HG03045 (cell line): Measurements from ENCODE around the gene IFI44L.

ENCODE experiments used
- ATAC-seq: cut with Tn5 transposase; IDR thresholded peaks from one replicate; pipeline ENCODE4 v1.9.1; 2021; ENCODE audit warnings: mild to moderate bottlenecking, moderate library complexity; ENCODE audit not compliant: unreplicated experiment

IFI44L gene

DNA sequence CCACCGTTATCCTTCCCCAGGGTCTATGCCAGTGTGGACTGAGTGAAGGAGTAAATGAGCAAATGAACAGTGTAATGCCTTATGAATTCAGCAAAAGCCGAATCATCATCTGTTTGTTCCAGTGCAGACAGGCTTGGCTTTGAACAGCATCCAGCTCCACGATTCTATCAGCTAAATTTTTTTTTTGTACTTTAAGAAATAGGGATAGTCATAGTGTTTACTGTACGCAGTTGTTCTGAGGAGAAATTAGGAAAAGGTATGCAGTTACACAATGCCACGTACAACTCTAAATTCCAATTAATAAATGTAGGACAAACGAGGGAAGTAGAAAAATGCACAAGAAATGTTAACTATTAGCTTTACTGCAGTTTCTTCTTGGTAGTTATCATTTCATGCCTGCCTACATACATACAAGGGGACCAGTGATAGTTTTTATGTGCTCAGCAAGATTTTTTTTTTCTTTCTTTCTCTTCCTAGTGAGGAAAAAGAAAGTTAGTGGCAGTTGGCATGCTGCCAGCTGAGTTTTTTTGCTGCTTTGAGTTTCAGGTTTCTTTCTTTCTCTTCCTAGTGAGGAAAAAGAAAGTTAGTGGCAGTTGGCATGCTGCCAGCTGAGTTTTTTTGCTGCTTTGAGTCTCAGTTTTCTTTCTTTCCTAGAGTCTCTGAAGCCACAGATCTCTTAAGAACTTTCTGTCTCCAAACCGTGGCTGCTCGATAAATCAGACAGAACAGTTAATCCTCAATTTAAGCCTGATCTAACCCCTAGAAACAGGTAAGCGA is at the start of gene IFI44L:
TSS of gene IFI44L (plus strand) at position 646 of the 777 bp plus-strand sequence. CDS start 7,468 bp downstream, outside the sequence.
- peak; percentile 43 for ATAC-seq

DNA sequence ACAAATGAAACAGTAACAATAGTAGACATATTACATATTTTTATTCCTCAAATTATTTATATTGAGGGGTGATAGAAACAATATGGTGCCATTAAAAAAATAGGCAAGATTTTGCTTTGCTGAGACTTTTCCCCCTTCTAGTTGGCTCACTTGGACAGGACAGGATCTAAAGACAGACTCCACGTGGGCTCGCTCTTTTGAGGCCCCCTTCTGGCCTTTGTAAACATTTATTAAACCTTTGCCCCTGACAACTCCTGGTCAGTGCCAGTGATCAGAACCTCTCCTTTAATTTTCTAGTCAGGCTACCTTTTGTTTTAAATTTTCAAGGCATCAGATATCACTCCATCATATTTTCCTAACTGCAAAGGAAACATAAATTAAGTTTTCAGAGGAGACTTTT is 49.7 kb upstream of the IFI44L start:
- no peak for ATAC-seq

DNA sequence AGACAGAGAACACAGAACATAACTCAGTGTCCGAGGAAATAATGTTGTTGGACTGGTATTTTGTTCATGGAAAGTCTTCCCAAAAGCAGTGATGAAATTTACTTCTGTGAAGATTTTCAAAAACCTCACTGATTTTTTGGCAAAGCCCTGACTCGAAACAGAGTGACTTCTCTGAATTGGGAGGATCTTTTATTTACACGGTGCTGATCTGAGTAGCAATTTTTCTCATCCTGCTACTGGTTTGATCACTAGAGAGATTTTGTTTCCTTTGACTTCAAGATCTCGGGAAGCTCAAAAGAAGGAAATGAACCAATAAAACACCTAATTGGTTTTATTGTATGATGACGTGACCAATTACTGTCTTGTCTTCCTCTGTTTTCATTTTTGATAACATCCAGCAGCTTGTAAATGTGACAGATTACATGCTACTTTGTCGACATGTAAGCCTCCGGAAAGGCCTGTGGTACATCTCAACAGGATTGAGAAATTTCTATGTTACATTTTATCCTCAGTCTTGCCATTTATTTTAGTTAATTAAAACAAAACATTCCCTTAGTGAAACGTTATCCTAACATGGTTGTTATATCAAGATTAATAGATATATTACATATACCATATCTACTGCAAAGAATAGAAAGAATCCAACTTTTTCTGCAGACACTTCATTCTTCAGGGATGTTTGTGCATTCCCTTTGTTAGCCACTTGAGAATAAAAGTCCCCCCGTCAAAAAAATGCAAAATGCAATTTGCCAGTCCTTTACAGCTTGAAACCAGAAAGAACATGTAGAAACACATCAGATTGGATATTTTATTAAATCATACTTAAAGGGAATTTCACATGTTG is 42.8 kb upstream of the IFI44L start:
- no peak for ATAC-seq

DNA sequence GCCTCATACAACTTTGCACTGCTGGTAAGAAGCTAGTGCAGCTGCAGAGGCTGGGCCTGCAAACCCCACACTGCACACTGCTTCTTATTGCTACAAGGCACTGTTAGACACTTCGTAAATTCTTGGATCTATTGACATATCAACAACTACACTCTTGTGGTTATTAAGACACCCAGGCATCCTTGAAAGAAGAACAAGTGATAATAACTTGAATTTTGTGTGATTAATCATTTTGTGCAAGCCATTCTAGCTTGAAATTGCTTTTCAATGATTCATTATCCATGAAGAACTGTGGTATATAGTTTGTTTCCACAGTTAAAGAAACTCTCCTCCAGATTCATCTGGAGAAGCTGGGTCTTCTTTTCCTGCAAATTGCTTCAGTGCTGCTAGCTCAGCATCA is 33.7 kb upstream of the IFI44L start:
- no peak for ATAC-seq

DNA sequence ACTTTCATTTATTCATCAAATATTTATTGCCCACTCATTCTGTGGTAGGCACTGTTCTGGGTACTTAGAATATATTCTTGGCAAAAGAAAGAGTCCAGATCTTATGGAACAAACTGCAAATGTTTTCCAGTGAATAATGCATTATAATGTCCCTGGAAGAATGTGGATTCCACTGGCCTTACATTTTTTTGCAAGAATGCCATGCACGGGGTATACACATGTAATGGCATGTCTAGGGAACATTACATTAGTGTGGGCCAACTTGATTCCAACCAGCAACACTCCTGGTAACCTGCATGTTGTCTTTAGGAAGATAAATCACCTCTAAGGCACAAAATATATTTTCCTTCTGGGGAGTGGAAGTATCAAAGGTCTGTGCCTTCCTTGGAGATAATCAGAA is 33.0 kb upstream of the IFI44L start:
- no peak for ATAC-seq

DNA sequence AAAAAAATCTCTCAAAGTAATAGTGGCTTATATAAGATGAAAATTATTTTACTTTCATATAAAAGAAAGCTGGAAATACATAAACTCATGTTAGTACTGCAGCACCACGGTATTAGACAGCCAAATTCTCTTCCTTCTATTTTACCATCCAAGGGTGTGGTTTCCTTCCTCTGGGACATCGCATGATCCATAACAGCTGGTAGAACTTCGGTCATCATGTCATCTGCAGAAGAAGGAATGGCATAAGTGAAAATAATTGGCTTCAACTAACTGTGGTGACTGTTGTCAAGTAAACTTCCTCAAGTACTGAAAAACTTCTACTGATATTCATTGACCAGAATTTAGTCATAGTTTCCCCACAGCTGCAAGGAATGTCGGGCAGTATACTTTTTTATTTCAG is 28.3 kb upstream of the IFI44L start:
- no peak for ATAC-seq

DNA sequence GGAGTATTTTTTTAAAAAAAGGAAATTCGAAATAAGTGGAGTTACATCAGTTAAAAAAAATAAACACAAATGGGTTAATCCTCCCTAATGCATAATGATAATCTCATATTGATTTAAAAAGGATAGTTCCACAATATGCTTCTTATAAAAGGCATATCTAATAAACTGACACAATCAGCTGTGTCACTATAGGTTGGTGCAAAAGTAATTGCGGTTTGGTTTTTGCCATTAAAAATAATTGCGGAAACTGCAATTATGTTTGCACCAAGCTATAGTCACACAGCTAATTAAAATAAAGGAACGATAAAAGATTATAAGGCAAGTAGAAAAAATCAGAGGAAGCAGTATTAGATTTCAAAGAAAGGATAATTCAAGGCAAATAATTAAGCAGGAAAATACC is 21.0 kb upstream of the IFI44L start:
- ATAC-seq = no peak

DNA sequence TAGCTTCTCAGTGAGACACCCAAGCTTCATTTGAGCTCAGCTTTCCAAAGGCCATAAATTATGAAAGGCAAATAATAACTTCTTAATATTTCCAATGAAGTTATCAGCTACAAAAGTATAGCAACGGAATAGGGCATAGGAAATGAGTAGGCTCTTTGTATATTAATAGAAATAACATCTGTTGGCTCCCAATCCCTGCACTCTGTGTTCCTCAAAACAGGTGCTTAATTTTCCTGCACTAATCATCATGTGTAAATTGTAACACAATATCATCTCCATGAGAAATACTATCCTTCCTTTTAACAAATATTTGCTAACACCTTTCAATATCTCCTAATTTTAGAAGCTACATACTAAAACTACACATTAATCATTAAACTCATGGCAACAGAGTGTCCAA is 19.2 kb upstream of the IFI44L start:
- no peak for ATAC-seq

DNA sequence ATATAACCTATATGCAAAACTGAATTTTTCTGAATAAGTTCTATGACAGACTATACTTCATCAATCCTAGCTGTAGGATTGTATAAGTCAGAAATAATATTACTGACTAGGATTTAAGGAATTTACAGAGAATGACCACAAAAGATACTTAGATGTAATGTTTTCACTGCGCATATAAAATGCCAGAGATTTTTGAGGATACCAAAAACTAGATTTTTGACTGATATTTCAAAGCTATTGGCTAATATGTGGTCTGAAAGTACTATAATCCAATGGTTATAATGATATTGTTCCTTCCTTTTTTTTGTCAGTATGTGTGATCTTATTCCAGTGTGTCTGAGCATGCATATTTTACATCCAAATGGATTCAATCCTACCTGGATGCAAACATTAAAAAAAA is 17.0 kb upstream of the IFI44L start:
- no peak for ATAC-seq

DNA sequence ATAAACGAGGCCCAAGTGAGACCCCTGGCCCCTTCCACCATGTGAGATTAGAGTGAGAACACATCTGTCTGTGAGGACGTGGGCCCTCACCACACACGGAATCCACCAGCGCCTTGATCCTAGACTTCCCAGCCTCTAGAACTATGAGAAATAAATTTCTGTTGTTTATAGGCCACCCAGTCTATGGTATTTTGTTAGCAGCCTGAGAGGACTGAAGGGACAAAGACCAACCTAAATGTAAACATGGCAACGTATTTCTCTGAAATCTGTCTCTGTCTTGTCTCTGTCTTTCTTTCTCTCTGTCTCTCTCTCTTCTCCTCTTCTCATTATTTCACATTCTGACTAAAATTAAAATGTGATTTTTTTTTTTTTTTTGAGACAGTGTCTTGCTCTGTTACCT is 15.6 kb upstream of the IFI44L start:
- no peak for ATAC-seq

DNA sequence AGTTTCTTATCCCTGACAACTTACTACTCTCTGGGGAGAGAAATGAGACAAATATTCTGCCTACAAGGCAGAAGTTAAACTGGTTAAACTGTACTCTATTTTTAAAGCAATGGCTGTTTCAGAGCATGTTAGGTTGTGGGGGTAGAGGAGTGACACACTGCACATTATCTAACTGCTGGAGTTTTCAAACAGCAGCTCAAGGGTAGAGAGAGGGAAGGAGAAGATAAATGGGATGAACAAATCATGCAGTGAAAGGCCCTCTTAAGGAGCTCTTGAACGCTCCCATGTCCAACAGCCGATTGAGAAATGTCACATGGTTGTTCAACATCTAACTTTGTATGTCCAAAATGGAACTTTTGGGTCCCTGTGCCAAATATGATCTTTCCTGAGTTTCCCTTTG is 14.0 kb upstream of the IFI44L start:
- no peak for ATAC-seq

DNA sequence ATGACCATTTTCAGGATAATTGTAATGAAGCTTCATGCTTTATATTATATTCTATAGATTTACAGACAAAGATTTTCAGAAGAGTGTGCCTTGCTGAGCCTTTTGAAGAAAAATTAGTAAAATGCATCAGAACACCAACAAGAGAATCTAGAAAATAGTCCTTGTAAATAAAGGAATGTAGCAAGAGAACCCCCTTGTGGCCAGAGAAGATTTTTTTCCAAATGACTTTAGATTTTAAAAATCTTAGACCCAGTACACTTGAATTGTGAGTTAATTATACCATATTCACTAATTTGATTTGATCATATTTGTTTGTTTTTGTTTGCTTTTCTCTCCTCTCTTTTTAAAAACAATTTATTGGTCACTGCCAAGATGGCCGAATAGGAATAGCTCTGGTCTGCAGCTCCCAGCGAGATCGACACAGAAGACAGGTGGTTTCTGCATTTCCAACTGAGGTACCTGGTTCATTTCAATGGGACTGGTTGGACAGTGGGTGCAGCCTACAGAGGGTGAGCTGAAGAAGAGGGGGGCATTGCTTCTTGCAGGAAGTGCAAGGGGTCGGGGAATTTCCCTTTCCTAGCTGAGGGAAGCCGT is 12.8 kb upstream of the IFI44L start:
- no peak for ATAC-seq

DNA sequence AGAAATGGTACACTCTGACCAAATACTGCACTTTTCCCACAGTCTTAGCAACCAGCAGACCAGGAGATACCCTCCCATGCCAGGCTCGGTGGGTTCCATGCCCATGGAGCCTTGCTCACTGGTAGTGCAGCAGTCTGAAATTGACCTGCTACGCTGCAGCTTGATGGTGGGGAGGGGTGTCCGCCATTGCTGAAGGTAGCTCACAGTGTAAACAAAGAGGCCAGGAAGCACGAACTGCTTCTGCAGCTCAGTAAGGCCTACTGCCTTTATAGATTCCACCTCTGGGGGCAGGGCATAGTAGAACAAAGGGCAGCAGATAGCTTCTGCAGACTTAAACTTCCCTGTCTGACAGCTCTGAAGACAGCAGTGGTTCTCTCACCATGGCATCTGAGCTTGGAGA is 12.3 kb upstream of the IFI44L start:
- ATAC-seq = no peak

DNA sequence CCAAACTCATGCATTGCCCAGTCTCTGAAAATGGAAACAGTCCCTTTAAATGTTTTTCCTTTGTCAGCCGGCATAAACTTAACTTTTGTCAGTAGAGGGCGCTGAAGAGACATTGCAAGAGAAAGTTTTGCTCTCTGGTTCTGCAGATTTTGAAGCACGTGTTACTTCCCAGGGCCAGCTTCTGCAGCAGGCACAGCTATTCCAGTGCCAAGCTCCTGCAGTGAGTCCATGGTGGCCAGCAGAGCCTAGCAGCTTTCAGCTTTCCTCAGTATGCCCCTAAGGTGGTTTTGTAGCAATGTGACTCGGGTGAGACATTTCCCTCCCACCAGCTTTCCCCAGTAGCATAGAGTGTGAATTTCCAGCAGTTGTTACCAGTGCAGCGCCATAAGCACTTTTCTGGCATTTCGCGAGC is 2.6 kb upstream of the IFI44L start:
- ATAC-seq = peak; percentile 63

DNA sequence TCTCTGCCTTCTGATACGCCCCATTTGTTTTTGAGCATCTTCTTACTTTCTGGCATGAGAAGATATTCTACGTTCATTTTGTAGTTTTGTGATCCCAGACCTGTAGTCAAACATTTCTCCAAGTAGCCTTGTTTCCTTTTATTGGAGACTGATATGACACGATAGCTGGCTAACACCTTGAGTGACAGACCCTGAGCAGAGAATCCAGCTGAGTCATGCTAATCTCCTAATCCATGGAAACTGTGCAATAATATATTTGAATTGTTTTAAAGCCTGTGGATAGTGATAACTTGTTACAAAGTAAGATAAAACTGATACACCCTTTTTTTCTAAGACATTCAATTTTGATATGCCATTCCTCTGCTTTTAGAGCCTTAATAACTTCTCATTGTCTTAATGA is 1.2 kb upstream of the IFI44L start:
- ATAC-seq = no peak

DNA sequence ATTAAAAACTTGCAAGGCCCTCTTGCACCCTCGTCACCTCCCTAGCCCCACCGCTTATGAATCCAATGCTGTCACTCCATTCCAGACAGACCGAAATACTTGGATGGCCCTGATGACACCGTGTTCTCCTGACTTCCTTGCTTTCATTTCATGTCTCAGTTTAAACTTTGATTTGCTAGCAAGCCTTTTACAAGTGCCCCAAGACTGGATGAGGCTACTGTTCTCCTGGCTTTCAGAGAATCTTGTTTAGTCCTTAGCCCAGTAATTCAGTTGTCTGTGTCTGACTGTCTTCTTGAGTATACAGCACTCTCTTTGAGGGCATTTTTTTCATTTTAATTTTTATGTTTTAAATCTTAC is 824 bp upstream of the IFI44L start:
- ATAC-seq = no peak

DNA sequence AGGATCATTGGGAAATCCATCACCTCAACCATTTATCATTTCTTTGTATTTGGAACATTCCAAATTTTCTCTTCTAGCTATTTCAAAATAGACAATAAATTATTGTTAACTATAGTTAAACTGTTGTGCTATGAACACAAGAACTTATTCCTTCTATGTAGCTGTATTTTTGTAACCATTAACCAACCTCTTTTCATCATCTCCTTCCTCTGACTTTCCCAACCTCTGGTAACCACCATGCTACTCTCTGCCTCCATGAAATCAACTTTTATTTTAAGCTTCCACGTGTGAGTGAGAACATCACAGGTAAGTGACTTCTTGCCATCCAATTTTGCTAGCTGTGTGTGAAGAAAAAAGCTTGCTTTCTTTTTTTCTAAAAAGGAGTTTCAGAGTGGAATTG is 418 bp downstream of the IFI44L start:
- ATAC-seq = no peak

DNA sequence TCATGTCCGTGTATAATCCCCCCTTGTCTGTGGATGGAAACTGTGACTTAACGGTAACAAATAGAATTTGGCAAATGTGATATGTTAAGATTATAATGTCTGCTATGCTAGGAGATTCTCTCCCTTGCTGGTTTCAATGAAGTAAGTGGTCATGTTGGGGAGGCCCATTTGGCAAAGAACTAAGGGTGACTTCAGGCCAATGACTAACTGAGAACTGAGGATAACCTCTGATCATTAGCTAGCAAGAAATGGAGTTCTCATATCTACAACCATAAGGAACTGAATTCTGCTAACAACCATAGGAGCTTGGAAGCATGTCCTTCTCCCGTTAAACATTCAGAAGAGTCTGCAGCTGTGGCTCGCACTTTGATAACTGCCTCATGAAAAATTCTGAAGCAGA is 2.3 kb downstream of the IFI44L start:
- no peak for ATAC-seq

DNA sequence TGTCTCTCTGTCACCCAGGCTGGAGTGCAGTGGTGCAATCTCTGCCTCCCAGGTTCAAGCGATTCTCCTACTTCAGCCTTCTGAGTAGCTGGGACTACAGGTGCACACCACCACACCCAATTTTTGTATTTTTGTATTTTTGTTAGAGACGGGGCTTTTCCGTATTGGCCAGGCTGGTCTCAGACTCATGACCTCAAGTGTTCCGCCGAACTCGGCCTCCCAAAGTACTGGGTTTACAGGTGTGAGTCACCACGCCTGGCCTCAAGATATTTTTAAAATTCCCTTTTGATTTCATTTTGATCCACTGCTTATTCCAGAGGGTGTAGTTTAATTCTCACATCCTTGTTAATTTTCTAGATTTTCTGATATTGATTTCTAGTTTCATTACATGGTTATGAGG is 3.8 kb downstream of the IFI44L start:
- ATAC-seq = no peak

DNA sequence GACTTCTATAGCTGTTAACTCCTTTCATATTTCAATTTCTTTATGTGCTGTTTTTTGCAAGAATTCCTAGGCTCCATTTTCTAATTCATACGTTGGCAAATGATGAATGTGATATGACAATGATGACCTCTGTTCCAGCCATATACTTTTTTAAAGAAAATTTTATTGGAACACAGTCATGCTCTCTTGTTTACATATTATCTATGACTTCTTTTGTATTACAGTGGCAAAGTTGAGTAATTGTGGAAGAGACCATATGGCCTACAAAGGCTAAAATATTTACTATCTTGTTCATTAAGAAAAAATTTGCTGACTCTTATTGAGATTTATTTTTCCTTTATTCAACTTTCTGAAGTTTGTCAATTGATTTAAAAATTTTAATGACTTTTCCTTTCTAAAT is 7.1 kb downstream of the IFI44L start:
- no peak for ATAC-seq

DNA sequence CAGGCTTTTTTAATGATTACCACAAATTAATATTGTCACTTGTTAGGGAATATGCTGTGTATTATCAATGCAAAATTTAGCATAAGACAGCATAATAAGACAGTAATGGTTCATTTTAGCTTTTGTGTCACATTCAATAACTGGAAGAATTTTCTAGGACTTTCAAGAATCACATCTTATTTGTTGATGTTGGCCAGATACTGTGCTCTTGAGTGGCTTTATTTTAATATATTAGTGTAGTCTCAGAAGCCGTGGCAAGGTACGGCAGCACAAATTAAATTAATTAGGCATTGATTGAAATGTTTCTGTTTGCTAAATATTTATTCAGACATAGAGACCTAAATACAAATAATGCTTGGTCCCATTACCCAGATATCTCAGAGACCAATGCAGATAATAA is 10.4 kb downstream of the IFI44L start:
- no peak for ATAC-seq

DNA sequence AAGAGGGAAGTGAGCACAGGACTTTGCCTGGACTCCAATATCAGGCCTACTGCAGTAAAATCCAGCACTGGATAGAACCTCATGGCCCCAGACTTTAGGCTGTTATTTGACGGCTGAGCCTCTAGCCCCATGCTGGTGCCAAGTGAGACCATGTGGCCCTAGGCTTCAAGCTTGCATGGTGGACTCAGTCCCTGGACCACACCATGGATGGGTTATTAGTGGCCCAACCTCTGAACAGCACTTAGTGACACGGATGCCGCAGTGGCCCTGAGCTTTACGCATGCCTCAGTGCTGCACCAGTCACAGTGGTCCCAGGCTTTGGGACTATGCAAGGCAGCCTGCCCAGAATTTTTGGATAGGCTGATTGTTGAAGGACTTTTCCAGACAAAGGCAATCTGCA is 13.0 kb downstream of the IFI44L start:
- ATAC-seq = no peak
